Glutamatergic neuron (in vitro differentiated cells): Measurements from ENCODE around the gene LRRN2. TPM values are rescaled to one million over a fixed set of nuclear protein-coding genes. Genes with fewer than 3 reads are reported as not detected.
"Not testable (repeated sequence)": the region's sequence is repeated elsewhere in the genome, so short reads cannot be mapped to it uniquely, and the experiment has no call there.

Source experiments
- DNase-seq: peaks from one replicate; pipeline ENCODE4 v3.0.0; 2022
- H3K27ac Mint-ChIP-seq: one replicate; pipeline ENCODE4 v1.8.0; 2020; ENCODE audit warnings: mild to moderate bottlenecking, mixed read lengths, inconsistent platforms; ENCODE audit not compliant: unreplicated experiment
- H3K27me3 Mint-ChIP-seq: one replicate; pipeline ENCODE4 v1.8.0; 2020; ENCODE audit warnings: mild to moderate bottlenecking, moderate library complexity, mixed read lengths, inconsistent platforms; ENCODE audit not compliant: unreplicated experiment
- H3K36me3 Mint-ChIP-seq: one replicate; pipeline ENCODE4 v1.8.0; 2020; ENCODE audit warnings: mild to moderate bottlenecking, mixed read lengths, inconsistent platforms; ENCODE audit not compliant: unreplicated experiment
- H3K4me1 Mint-ChIP-seq: one replicate; pipeline ENCODE4 v1.8.0; 2020; ENCODE audit warnings: mild to moderate bottlenecking, low read depth, mixed read lengths, inconsistent platforms; ENCODE audit not compliant: unreplicated experiment
- H3K4me3 Mint-ChIP-seq: one replicate; pipeline ENCODE4 v1.8.0; 2020; ENCODE audit warnings: mild to moderate bottlenecking, mixed read lengths, inconsistent platforms; ENCODE audit not compliant: unreplicated experiment
- H3K9me3 Mint-ChIP-seq: one replicate; pipeline ENCODE4 v1.8.0; 2020; ENCODE audit warnings: mild to moderate bottlenecking, moderate library complexity, mixed read lengths, inconsistent platforms; ENCODE audit not compliant: unreplicated experiment
- CTCF ChIP-seq: fragments of 200-600 bp; sonication (generic); IDR thresholded peaks from one replicate; pipeline ENCODE4 v1.5.0; 2021; ENCODE audit not compliant: partially characterized antibody, unreplicated experiment
- total RNA-seq: library from RNA; stranded (reverse); fragmentation: NEBNext Ultra II Directional; extraction: Animal tissue kit (Norgen Biotek cat#: 25700); gene quantifications from one replicate; pipeline ENCODE4 v1.2.1, GENCODE V29; 2021; ENCODE audit not compliant: unreplicated experiment

Gene LRRN2
- total RNA-seq, 1 donor from 2014 or later: 6.9 TPM

DNA sequence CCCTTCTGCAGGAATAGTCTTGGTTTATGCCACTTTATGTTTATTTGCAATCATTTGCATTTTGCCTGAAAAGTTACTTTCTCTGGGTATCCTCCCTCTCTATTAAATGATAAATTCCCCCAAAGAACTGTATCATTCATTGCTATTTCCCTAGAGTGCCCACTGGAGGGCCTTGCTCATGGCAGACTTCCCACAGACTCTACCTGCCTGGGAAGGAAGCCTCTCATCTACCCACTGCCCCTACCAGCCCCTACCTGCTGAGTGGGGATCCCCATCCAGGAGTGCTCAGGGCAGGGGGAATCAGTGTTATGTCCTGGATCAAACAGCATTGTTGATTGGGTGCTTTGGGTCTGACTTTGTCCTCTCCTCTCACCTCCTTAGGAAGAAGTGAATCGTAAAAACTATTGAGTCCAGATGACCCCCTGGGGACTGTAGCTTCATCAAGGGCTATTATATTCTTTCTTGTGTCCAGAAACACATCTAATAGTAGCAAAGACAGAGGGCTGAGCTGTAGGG lies 6.8 kb upstream of the LRRN2 start:
- no peak overlapping the region for H3K4me3 Mint-ChIP-seq
- DNase-seq: no peak
- peaks cover 5% of the 10 kb centered on the region for H3K27me3 Mint-ChIP-seq
- peaks cover 2% of the 10 kb centered on the region for H3K9me3 Mint-ChIP-seq
- TF ChIP-seq CTCF: no peak
- H3K27ac Mint-ChIP-seq: no peak overlapping the region
- peaks cover 22% of the 10 kb centered on the region for H3K4me1 Mint-ChIP-seq
- no peaks in the 10 kb centered on the region for H3K36me3 Mint-ChIP-seq

DNA sequence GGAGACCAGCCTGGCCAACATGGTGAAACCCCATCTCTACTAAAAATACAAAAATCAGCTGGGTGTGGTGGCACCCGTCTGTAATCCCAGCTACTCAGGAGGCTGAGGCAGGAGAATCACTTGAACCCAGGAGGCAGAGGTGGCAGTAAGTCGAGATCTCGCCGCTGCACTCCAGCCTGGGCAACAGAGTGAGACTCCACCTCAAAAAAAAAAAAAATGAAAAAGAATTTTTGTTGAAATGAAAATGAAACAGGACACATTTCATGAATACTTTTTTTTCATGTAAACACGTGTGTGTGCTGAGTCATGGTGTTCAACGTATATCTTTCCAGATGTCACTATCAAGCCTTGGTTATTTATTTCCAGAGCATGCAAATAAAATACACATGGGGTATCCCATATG lies 5.8 kb upstream of the LRRN2 start:
- H3K4me3 Mint-ChIP-seq, H3K36me3 Mint-ChIP-seq, H3K9me3 Mint-ChIP-seq, DNase-seq, H3K27me3 Mint-ChIP-seq, H3K27ac Mint-ChIP-seq: not testable (repeated sequence)
- peaks cover 22% of the 10 kb centered on the region for H3K4me1 Mint-ChIP-seq

DNA sequence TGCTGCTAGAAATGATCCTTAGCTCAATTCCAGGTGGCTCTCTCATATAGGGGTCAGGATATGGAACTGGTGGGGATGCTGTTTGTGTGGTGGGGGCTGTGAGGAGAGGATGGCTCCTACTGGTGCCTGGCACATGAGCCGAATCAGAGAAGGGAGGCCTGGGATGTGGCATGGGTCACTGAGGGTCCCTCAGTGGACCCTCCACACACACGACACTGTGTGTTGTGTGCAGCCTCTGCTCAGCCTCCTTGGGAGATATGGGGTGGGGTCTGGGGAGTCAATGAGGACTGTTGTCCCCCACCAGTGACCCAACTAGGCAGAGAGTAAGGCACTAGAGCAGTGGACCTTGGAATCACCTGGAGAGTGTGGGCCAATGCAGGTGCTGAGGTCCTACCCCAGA lies 3.2 kb upstream of the LRRN2 start:
- no peak overlapping the region for H3K27ac Mint-ChIP-seq
- peaks cover 7% of the 10 kb centered on the region for H3K9me3 Mint-ChIP-seq
- no peak overlapping the region for H3K4me3 Mint-ChIP-seq
- no peak for DNase-seq
- TF ChIP-seq CTCF: no peak
- H3K36me3 Mint-ChIP-seq: no peaks in the 10 kb centered on the region
- peaks cover 11% of the 10 kb centered on the region for H3K27me3 Mint-ChIP-seq
- peaks cover 14% of the 10 kb centered on the region for H3K4me1 Mint-ChIP-seq

- Mint-ChIP-seq H3K27me3 (peaks cover 11% of the 10 kb centered on the region), H3K9me3 (peaks cover 7% of the 10 kb centered on the region), H3K4me3 (no peak overlapping the region), H3K4me1 (peaks cover 15% of the 10 kb centered on the region), H3K27ac (no peak overlapping the region), H3K36me3 (no peaks in the 10 kb centered on the region)
- DNase-seq: no peak
- TF ChIP-seq CTCF: no peak
Measured at GRCh38 chr1:204688007-204688406, 2.5 kb upstream of the LRRN2 start.

DNA sequence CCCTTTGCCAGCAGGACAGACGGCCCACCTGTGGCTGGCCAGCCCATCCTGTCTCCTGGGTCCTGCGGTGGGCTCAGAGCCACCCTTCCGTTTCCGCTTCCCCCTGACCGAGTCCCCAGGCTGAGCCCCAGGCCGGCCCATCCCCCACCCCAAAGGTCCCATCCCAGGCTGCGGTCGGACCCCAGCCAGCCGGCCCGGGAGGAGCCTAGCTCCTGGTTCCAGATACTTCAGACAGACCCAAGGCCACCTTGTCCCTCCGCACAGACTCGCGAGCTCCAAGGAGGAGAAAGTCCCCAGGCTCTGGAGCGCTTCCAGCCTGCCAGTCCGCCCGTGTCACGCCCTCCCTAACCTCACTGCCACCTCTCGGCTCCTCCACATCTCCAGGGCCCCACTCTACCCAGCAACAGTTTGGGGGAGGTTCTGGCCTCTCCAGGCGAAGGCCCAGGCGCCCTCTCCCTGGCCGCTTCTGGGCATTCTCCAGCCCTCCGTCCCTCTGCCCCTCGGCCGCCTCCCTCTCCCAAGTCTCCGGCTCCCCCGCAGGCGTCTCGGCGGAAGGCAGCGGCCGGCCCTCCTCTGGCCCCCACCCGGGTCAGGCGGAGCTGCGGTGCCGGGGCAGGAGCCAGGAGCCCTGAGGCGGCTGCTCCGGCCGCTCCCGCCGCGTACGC lies 835 bp downstream of the LRRN2 start:
- H3K27me3 Mint-ChIP-seq: peaks cover 8% of the 10 kb centered on the region
- peaks cover 13% of the 10 kb centered on the region for H3K4me1 Mint-ChIP-seq

More for the DNA sequence above, 835 bp downstream of the LRRN2 start:
- peak overlapping the region; percentile 73 for H3K27ac Mint-ChIP-seq
- peak overlapping the region; percentile 87 for H3K4me3 Mint-ChIP-seq
- DNase-seq: peak; percentile 42
- no peak for TF ChIP-seq CTCF
- peaks cover 5% of the 10 kb centered on the region for H3K9me3 Mint-ChIP-seq
- H3K36me3 Mint-ChIP-seq: no peaks in the 10 kb centered on the region
